ENCODE data around the gene MRPL21. TPM values are rescaled to one million over a fixed set of nuclear protein-coding genes. Genes with fewer than 3 reads are reported as not detected.

Gene MRPL21
- polyA plus RNA-seq, 1 donor (not counting 4 experiments of a cell fraction or from before 2014, with no cell fraction given), result 120 TPM

- DNase-seq (ENCODE audit: low read depth, low spot score) (no peak), FAIRE-seq (no peak)
- TF ChIP-seq EZH2 (IDR thresholded peaks at IDR 0.05; ENCODE audit: low read length) (no peak), CTCF (optimal IDR thresholded peaks at IDR 0.05 in 1 of 3, IDR thresholded peaks at IDR 0.05 in 1 of 3, conservative IDR thresholded peaks at IDR 0.05 in 1 of 3; ENCODE audit: extremely low read depth in 1 of 3, insufficient read depth in 2 of 3, low read length in 3 of 3) (no peak)
- Histone ChIP-seq H4K20me1 (ENCODE audit: control insufficient read depth, extremely low read depth, insufficient read depth, low read length) (no peaks in the 10 kb centered on the region), H3K4me2 (ENCODE audit: control insufficient read depth, extremely low read depth, insufficient read depth, low read depth, low read length) (no peak overlapping the region), H3K27ac (ENCODE audit: control insufficient read depth, insufficient read depth, low read length) (no peak overlapping the region), H2AFZ (ENCODE audit: control insufficient read depth, low read length) (no peak overlapping the region), H3K4me1 (ENCODE audit: control insufficient read depth, extremely low read depth, insufficient read depth, low read length) (peaks cover 7% of the 10 kb centered on the region), H3K9me3 (ENCODE audit: control insufficient read depth, low read depth, low read length) (no peaks in the 10 kb centered on the region), H3K4me3 (ENCODE audit: control insufficient read depth in 2 of 3, extremely low read depth in 1 of 3, insufficient read depth in 2 of 3, low read depth in 1 of 3, low read length in 3 of 3) (no peak overlapping the region), H3K36me3 (ENCODE audit: control insufficient read depth in 2 of 2, extremely low read depth in 1 of 2, insufficient read depth in 2 of 2, low read length in 2 of 2) (no peaks in the 10 kb centered on the region), H3K79me2 (ENCODE audit: control insufficient read depth, insufficient read depth, low read length) (no peaks in the 10 kb centered on the region), H3K9me1 (ENCODE audit: control insufficient read depth, extremely low read depth, insufficient read depth, low read length) (no peaks in the 10 kb centered on the region), H3K27me3 (ENCODE audit: control insufficient read depth, extremely low read depth, insufficient read depth, low read length) (peaks cover 15% of the 10 kb centered on the region), H3K9ac (ENCODE audit: control insufficient read depth, extremely low read depth, insufficient read depth, low read length) (no peak overlapping the region)
- dilution Hi-C loops (cut with MboI; ENCODE audit: extremely low pct_ligation_motif_present, low sequenced_read_pairs), result no loop called here
These were observed 56.2 kb downstream of the MRPL21 start for GRCh38 chr11:68847395-68847794.

- no peaks in the 10 kb centered on the region for H3K9me3 ChIP-seq (ENCODE audit: control insufficient read depth, low read depth, low read length)
- DNase-seq (ENCODE audit: low read depth, low spot score) (no peak), FAIRE-seq (no peak)
- no peaks in the 10 kb centered on the region for H3K79me2 ChIP-seq (ENCODE audit: control insufficient read depth, insufficient read depth, low read length)
- H3K27me3 ChIP-seq (ENCODE audit: control insufficient read depth, extremely low read depth, insufficient read depth, low read length), result peaks cover 8% of the 10 kb centered on the region
- peaks cover 11% of the 10 kb centered on the region for H3K4me1 ChIP-seq (ENCODE audit: control insufficient read depth, extremely low read depth, insufficient read depth, low read length)
- TF ChIP-seq EZH2 (IDR thresholded peaks at IDR 0.05; ENCODE audit: low read length) (no peak), CTCF (optimal IDR thresholded peaks at IDR 0.05 in 1 of 3, IDR thresholded peaks at IDR 0.05 in 1 of 3, conservative IDR thresholded peaks at IDR 0.05 in 1 of 3; ENCODE audit: extremely low read depth in 1 of 3, insufficient read depth in 2 of 3, low read length in 3 of 3) (no peak)
- no peak overlapping the region for H2AFZ ChIP-seq (ENCODE audit: control insufficient read depth, low read length)
- no peaks in the 10 kb centered on the region for H4K20me1 ChIP-seq (ENCODE audit: control insufficient read depth, extremely low read depth, insufficient read depth, low read length)
- no peak overlapping the region for H3K9ac ChIP-seq (ENCODE audit: control insufficient read depth, extremely low read depth, insufficient read depth, low read length)
- H3K36me3 ChIP-seq (ENCODE audit: control insufficient read depth in 2 of 2, extremely low read depth in 1 of 2, insufficient read depth in 2 of 2, low read length in 2 of 2), result no peaks in the 10 kb centered on the region
- H3K4me2 ChIP-seq (ENCODE audit: control insufficient read depth, extremely low read depth, insufficient read depth, low read depth, low read length), result no peak overlapping the region
- dilution Hi-C loops (cut with MboI; ENCODE audit: extremely low pct_ligation_motif_present, low sequenced_read_pairs), result no loop called here
- no peak overlapping the region for H3K4me3 ChIP-seq (ENCODE audit: control insufficient read depth in 2 of 3, extremely low read depth in 1 of 3, insufficient read depth in 2 of 3, low read depth in 1 of 3, low read length in 3 of 3)
- H3K9me1 ChIP-seq (ENCODE audit: control insufficient read depth, extremely low read depth, insufficient read depth, low read length), result no peaks in the 10 kb centered on the region
- H3K27ac ChIP-seq (ENCODE audit: control insufficient read depth, insufficient read depth, low read length), result no peak overlapping the region
These were observed 58.2 kb downstream of the MRPL21 start for GRCh38 chr11:68845351-68846002.

Data from keratinocyte (primary cell).